ENCODE data around the gene SPA17.

Gene SPA17

DNA sequence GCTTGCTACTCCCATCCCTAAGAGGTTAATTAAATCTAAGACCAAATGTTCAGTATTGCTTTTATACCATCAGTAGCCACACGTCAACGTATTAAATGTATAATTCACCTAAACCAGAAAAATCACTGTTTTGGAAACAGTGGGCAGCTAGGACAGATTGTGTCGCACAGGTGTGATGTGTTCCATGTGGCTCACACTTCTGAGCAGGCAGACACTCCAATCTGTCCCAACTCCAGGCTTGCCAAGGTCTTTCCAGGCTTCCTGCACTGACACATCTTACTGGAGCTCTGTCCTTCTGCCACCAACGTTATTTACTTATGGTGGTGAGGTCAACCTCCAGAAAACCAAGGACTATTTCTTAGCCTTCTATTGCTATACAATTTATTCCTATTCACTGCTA, 11.6 kb upstream of the SPA17 start:
- DNase-seq (ENCODE audit: low read depth), result no peak

- DNase-seq (ENCODE audit: low read depth), result no peak
These were observed 9.8 kb upstream of the SPA17 start for GRCh38 chr11:124663861-124664260.

GRCh38 chr11:124667601-124668000, 6.1 kb upstream of the SPA17 start:
- no peak for DNase-seq (ENCODE audit: low read depth)

GRCh38 chr11:124669193-124669592, 4.5 kb upstream of the SPA17 start:
- DNase-seq (ENCODE audit: low read depth), result no peak

DNA sequence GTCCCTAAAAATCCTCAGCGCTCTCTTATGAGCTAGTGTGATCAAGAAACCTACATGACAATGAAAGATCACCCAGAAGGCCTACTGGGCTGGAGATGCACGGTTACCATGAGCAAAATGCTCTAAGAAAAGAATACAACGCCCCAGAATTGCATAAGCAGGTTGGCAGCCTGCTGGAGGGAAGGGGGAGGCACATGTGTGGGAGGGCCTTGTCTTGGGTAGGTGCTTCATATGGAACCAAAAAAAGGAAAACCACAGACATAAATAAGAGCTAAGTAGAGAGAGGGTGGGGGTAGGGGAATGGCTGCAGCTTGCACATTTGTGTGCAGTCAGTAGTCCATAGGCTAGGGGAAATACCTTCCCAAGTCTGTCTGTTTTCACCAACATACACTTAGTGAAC, 3.0 kb upstream of the SPA17 start:
- no peak for DNase-seq (ENCODE audit: low read depth)

DNA sequence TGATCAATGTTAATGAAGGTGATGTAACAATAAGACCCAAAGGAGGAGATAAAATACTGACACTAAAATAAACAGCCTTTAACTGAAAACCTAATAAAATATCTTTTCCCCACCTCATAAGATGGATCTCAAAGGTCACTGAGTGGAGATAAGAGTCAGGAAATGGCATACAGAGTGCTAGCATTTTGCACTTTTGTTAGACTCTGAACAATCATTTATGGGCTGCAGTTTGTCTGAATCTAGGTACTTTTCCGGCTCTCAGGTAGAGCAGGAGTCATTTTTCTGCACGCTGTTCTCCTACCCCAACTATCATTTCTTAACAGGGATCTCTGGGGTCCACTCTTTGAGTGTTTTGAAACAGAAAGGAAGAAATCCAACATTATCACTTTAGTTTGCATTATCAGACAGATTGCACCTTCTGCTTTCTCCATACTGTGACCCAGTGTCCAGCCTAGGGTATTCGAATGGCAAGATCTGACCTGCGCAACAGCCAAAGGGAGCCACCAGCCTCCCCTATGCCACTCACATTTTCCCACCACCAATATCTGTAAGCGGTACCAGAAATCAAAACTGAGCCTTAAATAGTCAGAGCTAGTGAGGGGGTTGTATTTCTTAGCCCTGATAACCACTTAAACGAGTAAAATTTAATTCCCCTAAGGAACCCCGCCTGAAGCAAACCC, 1.0 kb upstream of the SPA17 start:
- DNase-seq (ENCODE audit: low read depth), result no peak

DNA sequence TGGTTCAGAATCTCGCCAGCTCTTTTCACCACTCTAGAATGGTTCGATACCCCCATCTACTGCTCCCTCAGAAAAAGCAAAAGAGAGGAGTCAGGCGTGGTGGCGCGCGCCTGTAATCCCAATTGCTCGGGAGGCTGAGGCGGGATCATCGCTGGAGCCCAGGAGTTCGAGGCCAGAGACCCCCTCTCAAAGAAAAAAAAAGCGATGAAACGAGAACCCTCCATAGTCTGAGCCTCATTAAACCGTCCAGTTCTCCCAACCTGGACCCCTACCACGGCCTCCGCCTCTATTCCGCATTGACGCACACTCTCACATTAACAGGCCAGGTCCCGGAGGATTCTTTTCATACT, 439 bp downstream of the SPA17 start:
- DNase-seq (ENCODE audit: low read depth), result no peak

DNA sequence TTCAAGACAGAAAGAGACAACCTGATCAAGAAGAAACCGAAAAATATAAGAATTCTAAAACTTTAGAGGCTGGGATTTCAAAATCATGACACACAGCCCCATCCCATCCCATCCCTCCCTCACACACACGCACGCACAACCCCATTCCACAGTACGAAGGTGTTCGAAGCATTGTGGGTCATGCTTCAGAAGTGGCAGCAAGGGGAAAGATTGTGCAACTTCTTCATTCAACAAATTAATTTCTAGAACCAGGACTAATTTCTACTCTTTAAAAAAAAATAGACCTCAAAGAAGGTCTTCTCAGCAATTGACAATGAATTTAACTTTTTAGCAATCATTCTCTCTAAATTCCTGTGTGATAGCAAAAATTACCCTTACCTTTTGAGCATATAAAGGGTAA, 867 bp downstream of the SPA17 start:
- DNase-seq (ENCODE audit: low read depth), result no peak

DNA sequence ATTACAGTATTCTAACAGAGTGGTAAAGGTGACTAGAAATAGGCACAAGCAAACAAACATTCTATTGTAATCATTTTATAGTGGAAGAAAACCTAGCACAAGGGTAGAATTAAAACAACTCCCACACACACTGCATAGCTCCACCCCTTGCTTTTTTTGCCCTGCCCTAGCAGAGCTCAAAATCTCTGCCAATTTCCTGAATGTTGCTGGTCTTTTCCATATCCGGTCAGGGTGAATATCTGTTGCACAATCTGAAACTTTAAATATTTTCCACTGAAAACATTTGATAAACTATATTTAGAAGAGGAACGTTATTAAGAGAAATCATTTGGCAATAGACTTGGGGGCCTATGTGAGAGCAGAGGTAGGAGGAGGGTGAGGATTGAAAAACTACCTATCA, 2.7 kb downstream of the SPA17 start:
- DNase-seq (ENCODE audit: low read depth), result no peak

- DNase-seq (ENCODE audit: low read depth), result no peak
These were observed 4.7 kb downstream of the SPA17 start for GRCh38 chr11:124678416-124678815.

GRCh38 chr11:124681421-124681820, 7.7 kb downstream of the SPA17 start:
- DNase-seq (ENCODE audit: low read depth), result no peak

DNA sequence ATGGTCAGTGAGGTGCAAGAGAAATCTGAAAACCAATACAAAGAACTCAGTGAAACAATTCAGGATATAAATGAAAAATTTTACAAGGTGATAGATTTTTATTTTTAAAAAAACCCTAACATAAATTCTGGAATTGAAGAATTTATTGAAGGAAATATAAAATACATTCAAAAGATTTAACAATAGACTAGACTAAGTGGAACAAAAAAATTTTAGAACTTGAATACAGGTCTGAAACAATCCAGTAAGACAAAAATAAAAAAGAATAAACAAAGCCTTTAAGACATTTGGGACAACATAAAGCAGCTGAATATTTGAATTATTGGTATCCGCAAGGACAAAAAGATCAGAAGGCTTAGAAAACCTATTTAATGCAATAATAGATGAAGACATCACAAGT, 8.7 kb downstream of the SPA17 start:
- DNase-seq (ENCODE audit: low read depth), result no peak

- no peak for DNase-seq (ENCODE audit: low read depth)
These were observed 19.4 kb downstream of the SPA17 start for GRCh38 chr11:124693142-124693541.

GRCh38 chr11:124699547-124699946, 25.8 kb downstream of the SPA17 start:
- DNase-seq (ENCODE audit: low read depth), result no peak

GRCh38 chr11:124700028-124700427, 26.3 kb downstream of the SPA17 start:
- no peak for DNase-seq (ENCODE audit: low read depth)

DNA sequence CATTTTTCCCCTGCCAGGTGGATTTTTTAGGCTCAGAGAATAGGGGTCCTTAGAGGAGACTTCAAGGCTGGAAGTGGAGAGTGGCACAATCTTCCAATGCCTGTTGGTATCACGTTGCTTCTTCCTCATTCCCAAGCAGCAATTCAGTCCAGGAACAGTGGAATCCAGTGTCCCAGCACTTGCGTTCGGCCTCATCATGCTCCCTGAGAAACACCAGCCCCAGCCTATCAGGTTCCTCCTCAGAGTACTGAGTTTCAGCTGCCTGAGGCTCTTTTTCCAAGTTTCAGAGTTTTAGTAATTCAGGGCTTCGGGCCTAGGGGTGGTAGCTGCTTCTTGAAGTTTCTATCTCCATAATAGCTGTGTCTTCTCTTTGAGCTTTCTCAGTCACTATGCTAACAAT, 34.1 kb downstream of the SPA17 start:
- DNase-seq (ENCODE audit: low read depth), result no peak

- DNase-seq (ENCODE audit: low read depth), result no peak
These were observed 38.7 kb downstream of the SPA17 start for GRCh38 chr11:124712392-124712791.

DNA sequence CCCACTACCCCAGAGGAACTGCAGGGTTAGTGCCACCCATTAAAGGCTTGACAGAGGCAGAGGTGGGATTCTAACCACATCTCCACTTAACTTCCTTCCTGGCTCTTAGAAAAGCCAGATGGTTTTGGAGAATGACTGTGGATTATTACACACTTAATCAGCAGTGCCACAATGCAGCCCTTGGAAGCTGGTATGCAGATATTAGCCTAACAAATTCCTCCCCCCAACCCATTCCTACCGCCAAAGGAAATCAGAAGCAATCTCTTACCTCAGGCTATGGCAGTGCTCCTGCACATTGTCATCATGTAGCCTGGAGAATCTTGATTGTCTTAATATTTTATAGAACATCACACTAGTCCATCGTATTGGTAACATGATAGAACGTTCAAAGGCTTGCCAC, 42.9 kb downstream of the SPA17 start:
- DNase-seq (ENCODE audit: low read depth), result no peak

DNA sequence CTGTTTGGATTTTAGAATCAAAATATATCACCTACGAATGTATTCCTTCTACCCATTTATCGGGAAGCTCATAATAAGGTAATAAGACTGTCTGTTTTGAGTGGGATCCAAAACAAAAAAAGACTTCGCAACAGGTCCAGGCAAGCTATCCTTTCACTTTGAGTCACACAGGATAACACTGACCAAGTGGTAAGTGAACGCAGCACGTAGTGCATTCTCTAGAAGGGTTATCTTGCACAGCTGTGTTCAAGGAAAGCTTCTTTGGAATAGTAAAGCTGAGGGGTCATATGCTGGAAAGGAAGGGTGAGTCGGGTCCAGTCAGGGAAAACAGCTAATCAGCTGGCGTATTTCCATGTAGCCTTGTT, 43.7 kb downstream of the SPA17 start:
- no peak for DNase-seq (ENCODE audit: low read depth)

GRCh38 chr11:124717786-124718651, 44.3 kb downstream of the SPA17 start:
- DNase-seq (ENCODE audit: low read depth), result no peak

GRCh38 chr11:124718801-124719200, 45.1 kb downstream of the SPA17 start:
- no peak for DNase-seq (ENCODE audit: low read depth)

- no peak for DNase-seq (ENCODE audit: low read depth)
These were observed 45.8 kb downstream of the SPA17 start for GRCh38 chr11:124719534-124719933.

DNA sequence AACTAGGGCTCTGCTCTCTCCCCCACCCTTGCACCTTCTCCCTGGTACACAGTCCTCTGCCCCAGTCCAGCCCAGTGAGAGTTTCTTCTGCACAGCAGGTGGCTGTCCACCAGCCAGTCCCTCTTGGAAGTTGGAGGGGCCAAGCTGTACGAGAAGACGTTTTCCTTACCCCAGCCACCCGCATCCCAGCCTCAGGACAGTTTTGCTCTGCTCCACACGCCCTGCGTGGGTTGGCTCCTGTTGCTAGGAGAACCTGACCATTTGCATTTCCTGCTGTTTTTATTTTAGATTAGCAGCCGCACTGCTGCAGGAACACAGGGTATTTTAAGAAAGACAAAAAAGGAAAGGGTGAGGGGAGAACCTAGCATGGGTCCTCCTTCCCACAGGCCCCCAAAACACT, 48.5 kb downstream of the SPA17 start:
- no peak for DNase-seq (ENCODE audit: low read depth)

Measured in activated gamma-delta T cell treated with anti-CD3 and anti-CD28 coated beads, Interleukin-2, amount 50 U/mL, for 16 hours (primary cell).